WTC11 (cell line): ENCODE measurements around the gene MAB21L3. TPM values are rescaled to one million over a fixed set of nuclear protein-coding genes. Genes with fewer than 3 reads are reported as not detected.

Source experiments
- ATAC-seq: fragments of 200-7000 bp; cut with Tn5 transposase; 2 replicates; pipeline ENCODE4 v1.10.0; 2021; ENCODE audit warnings: mild to moderate bottlenecking, moderate library complexity
- CTCF ChIA-PET: fragments of 300-600 bp; sonication (Branson Sonifier 250); formaldehyde crosslinking; loops from one replicate; lab custom pipeline; 2021; ENCODE audit warnings: antibody characterized with exemption; lab: Charles Lee
- POLR2A ChIA-PET: fragments of 350-600 bp; sonication (Branson Sonifier 250); formaldehyde crosslinking; loops from one replicate; lab custom pipeline; 2021; ENCODE audit warnings: antibody characterized with exemption; lab: Charles Lee
- DNase-seq: peaks from one replicate; pipeline ENCODE4 v3.0.0; 2021; ENCODE audit warnings: low spot score
- H3K27ac Mint-ChIP-seq: 2 replicates; pipeline ENCODE4 v1.8.0; 2021; ENCODE audit warnings: mixed read lengths
- H3K27me3 Mint-ChIP-seq: 2 replicates; pipeline ENCODE4 v1.8.0; 2021; ENCODE audit warnings: low read depth, mild to moderate bottlenecking, moderate library complexity, mixed read lengths
- H3K36me3 Mint-ChIP-seq: 2 replicates; pipeline ENCODE4 v1.8.0; 2021; ENCODE audit warnings: mixed read lengths
- H3K4me1 Mint-ChIP-seq: 2 replicates; pipeline ENCODE4 v1.8.0; 2022; ENCODE audit warnings: mixed read lengths
- H3K4me3 Mint-ChIP-seq: 2 replicates; pipeline ENCODE4 v1.8.0; 2021; ENCODE audit warnings: mild to moderate bottlenecking, moderate library complexity, mixed read lengths
- H3K9me3 Mint-ChIP-seq: 2 replicates; pipeline ENCODE4 v1.8.0; 2021; ENCODE audit warnings: mixed read lengths
- AFF4 ChIP-seq: sonication (generic); formaldehyde crosslinking; IDR thresholded peaks from 2 replicates; pipeline ENCODE4 v1.8.1; 2023; ENCODE audit warnings: mild to moderate bottlenecking, missing genetic modification reagents, borderline replicate concordance
- ATF6 ChIP-seq: sonication (generic); formaldehyde crosslinking; IDR thresholded peaks from 2 replicates; pipeline ENCODE4 v1.8.1; 2023; ENCODE audit warnings: mild to moderate bottlenecking, missing genetic modification reagents
- FOXK1 ChIP-seq: sonication (generic); formaldehyde crosslinking; IDR thresholded peaks from 2 replicates; pipeline ENCODE4 v1.8.0; 2022; ENCODE audit warnings: mild to moderate bottlenecking, moderate library complexity, missing genetic modification reagents
- MXD4 ChIP-seq: fragments of 250-450 bp; sonication (Bioruptor Pico); IDR thresholded peaks from 2 replicates; pipeline ENCODE4 v1.8.0; 2021; ENCODE audit warnings: mild to moderate bottlenecking, moderate library complexity, borderline replicate concordance
- MYBL2 ChIP-seq: sonication (generic); formaldehyde crosslinking; IDR thresholded peaks from 2 replicates; pipeline ENCODE4 v1.8.1; 2023; ENCODE audit warnings: mild to moderate bottlenecking, moderate library complexity, missing genetic modification reagents
- NFYB ChIP-seq: sonication (generic); formaldehyde crosslinking; conservative IDR thresholded peaks from 2 replicates; pipeline ENCODE4 v1.8.0; 2022; ENCODE audit warnings: low read depth, missing genetic modification reagents
- OVOL2 ChIP-seq: fragments of 250-450 bp; sonication (Bioruptor Pico); IDR thresholded peaks from 2 replicates; pipeline ENCODE4 v1.9.0; 2021; ENCODE audit warnings: mild to moderate bottlenecking, borderline replicate concordance
- PRDM15 ChIP-seq: sonication (generic); formaldehyde crosslinking; IDR thresholded peaks from 2 replicates; pipeline ENCODE4 v1.8.0; 2022; ENCODE audit warnings: missing genetic modification reagents
- SMAD4 ChIP-seq: sonication (generic); formaldehyde crosslinking; IDR thresholded peaks from 2 replicates; pipeline ENCODE4 v1.8.0; 2022; ENCODE audit warnings: mild to moderate bottlenecking, missing genetic modification reagents
- TCF7 ChIP-seq: sonication (generic); formaldehyde crosslinking; IDR thresholded peaks from 2 replicates; pipeline ENCODE4 v1.8.0; 2022; ENCODE audit warnings: mild to moderate bottlenecking, low read depth, missing genetic modification reagents, moderate library complexity
- USF2 ChIP-seq: sonication (generic); formaldehyde crosslinking; IDR thresholded peaks from 2 replicates; pipeline ENCODE4 v1.8.1; 2023; ENCODE audit warnings: mild to moderate bottlenecking, missing genetic modification reagents, moderate library complexity
- ZBTB21 ChIP-seq: sonication (generic); formaldehyde crosslinking; IDR thresholded peaks from 2 replicates; pipeline ENCODE4 v1.8.1; 2023; ENCODE audit warnings: mild to moderate bottlenecking, missing genetic modification reagents, borderline replicate concordance
- ZNF138 ChIP-seq: sonication (generic); formaldehyde crosslinking; conservative IDR thresholded peaks from 2 replicates; pipeline ENCODE4 v1.8.1; 2022; ENCODE audit warnings: mild to moderate bottlenecking, moderate library complexity, missing genetic modification reagents
- ZNF317 ChIP-seq: sonication (generic); formaldehyde crosslinking; IDR thresholded peaks from 2 replicates; pipeline ENCODE4 v1.8.1; 2023; ENCODE audit warnings: low read depth, mild to moderate bottlenecking, moderate library complexity, missing genetic modification reagents, borderline replicate concordance
- ZNF396 ChIP-seq: fragments of 250-450 bp; sonication (Bioruptor Pico); IDR thresholded peaks from 2 replicates; pipeline ENCODE4 v1.8.0; 2021; ENCODE audit warnings: mild to moderate bottlenecking, moderate library complexity, borderline replicate concordance
- total RNA-seq: library from RNA; stranded (reverse); gene quantifications from 3 replicates; pipeline ENCODE4 v1.2.3, GENCODE V29; 2021

Gene MAB21L3
- total RNA-seq, 1 experiment from 2014 or later = not detected

- Mint-ChIP-seq H3K36me3 (no peaks in the 10 kb centered on the region), H3K27ac (no peak overlapping the region), H3K9me3 (no peaks in the 10 kb centered on the region), H3K4me1 (no peaks in the 10 kb centered on the region), H3K4me3 (no peak overlapping the region)
- DNase-seq (no peak), ATAC-seq (no peak)
- POLR2A ChIA-PET = no interaction called here
- TF ChIP-seq FOXK1 (CRISPR knock-in tag) (no peak), OVOL2 (CRISPR knock-in tag) (no peak), TCF7 (no peak), ZNF138 (no peak), ZNF396 (no peak), ATF6 (no peak), ZBTB21 (no peak), MXD4 (CRISPR knock-in tag) (no peak)
- TF ChIP-seq, all 79 proteins: peak for 0
- CTCF ChIA-PET = interaction anchor here (1.3 kb wide), 1 partner anchor 353 kb away, joined by 7 read pairs; no protein-coding TSS in a partner anchor
- H3K27me3 Mint-ChIP-seq = no peaks in the 10 kb centered on the region; the same call in 1 of the 2 replicates
Observed at GRCh38 chr1:116131866-116132605, 20.8 kb downstream of the MAB21L3 start.

- CTCF ChIA-PET = interaction anchor here (0.9 kb wide), 1 partner anchor 351 kb away, joined by 3 read pairs; no protein-coding TSS in a partner anchor
- no peak for DNase-seq
Observed at GRCh38 chr1:116133696-116134475, 22.7 kb downstream of the MAB21L3 start.

More at GRCh38 chr1:116133696-116134475, 22.7 kb downstream of the MAB21L3 start:
- ATAC-seq = no peak
- Mint-ChIP-seq H3K27me3 (no peaks in the 10 kb centered on the region; the same call in 1 of the 2 replicates), H3K4me3 (no peak overlapping the region), H3K4me1 (no peaks in the 10 kb centered on the region; the same call in 1 of the 2 replicates), H3K9me3 (no peaks in the 10 kb centered on the region), H3K36me3 (no peaks in the 10 kb centered on the region), H3K27ac (no peak overlapping the region)
- no peak for TF ChIP-seq MYBL2 (CRISPR knock-in tag)
- no peak for TF ChIP-seq SMAD4 (CRISPR knock-in tag)
- TF ChIP-seq ATF6 = no peak
- no peak for TF ChIP-seq PRDM15 (CRISPR knock-in tag)
- TF ChIP-seq ZNF317 (CRISPR knock-in tag) = no peak
- TF ChIP-seq NFYB = no peak
- TF ChIP-seq USF2 = no peak
- no peak for TF ChIP-seq AFF4
- POLR2A ChIA-PET = no interaction called here
